HEK293 (cell line): ENCODE results near the gene MIS18BP1.

Experiments
- CTCF ChIA-PET: fragments of 350-600 bp; formaldehyde crosslinking; extraction: SDS; loops from one replicate; lab custom pipeline; 2021; ENCODE audit warnings: antibody characterized with exemption; lab: Yijun Ruan, JAX
- POLR2A ChIA-PET: fragments of 300-600 bp; formaldehyde crosslinking; extraction: SDS; loops from one replicate; lab custom pipeline; 2020; ENCODE audit warnings: antibody characterized with exemption, inconsistent platforms; lab: Yijun Ruan, JAX
- H3K27ac ChIP-seq: fragments of 200-500 bp; sonication (Bioruptor generic); 2 replicates; pipeline ENCODE4 v1.5.1; 2014; ENCODE audit warnings: low read depth, low read length, control low read depth, inconsistent platforms; ENCODE audit errors: extremely low read depth
- H3K36me3 ChIP-seq, 2 experiments: fragments of 200-500 bp in 1 of 2; sonication (Bioruptor generic) in 1 of 2; 1 replicate in 1 of 2; 2 replicates in 1 of 2; pipeline ENCODE4 v1.5.1; 2014 to 2017; ENCODE audit warnings: inconsistent platforms in 2 of 2, low read length in 2 of 2; ENCODE audit not compliant: control insufficient read depth in 2 of 2, insufficient read depth in 1 of 2
- H3K4me1 ChIP-seq: fragments of 200-500 bp; sonication (Bioruptor generic); 2 replicates; pipeline ENCODE4 v1.5.1; 2014; ENCODE audit warnings: mild to moderate bottlenecking, low read length, inconsistent platforms; ENCODE audit not compliant: control insufficient read depth, insufficient read depth
- H3K4me3 ChIP-seq: 2 replicates; pipeline ENCODE4 v1.5.1; 2011; ENCODE audit warnings: low read depth, mild to moderate bottlenecking, control low read depth, low read length, moderate library complexity
- H3K9me3 ChIP-seq: fragments of 200-500 bp; sonication (Bioruptor generic); 2 replicates; pipeline ENCODE4 v1.5.1; 2014; ENCODE audit warnings: low read depth, low read length, inconsistent platforms; ENCODE audit not compliant: control insufficient read depth, insufficient read depth
- AEBP2 ChIP-seq: fragments of 450-650 bp; formaldehyde crosslinking; IDR thresholded peaks from 2 replicates; pipeline ENCODE4 v1.5.1; 2016; ENCODE audit warnings: missing biosample characterization, missing genetic modification characterization, borderline replicate concordance
- EGR2 ChIP-seq: fragments of 450-650 bp; formaldehyde crosslinking; IDR thresholded peaks from 2 replicates; pipeline ENCODE4 v1.5.1; 2016; ENCODE audit warnings: low read depth, missing biosample characterization, missing genetic modification characterization
- GFI1B ChIP-seq: fragments of 450-650 bp; formaldehyde crosslinking; IDR thresholded peaks from 2 replicates; pipeline ENCODE4 v1.5.1; 2016; ENCODE audit warnings: missing biosample characterization, missing genetic modification characterization
- HOXA7 ChIP-seq: sonication (generic); formaldehyde crosslinking; IDR thresholded peaks from 2 replicates; pipeline ENCODE4 v1.8.1; 2022; ENCODE audit warnings: missing genetic modification reagents, borderline replicate concordance
- HOXD13 ChIP-seq: sonication (generic); formaldehyde crosslinking; IDR thresholded peaks from 2 replicates; pipeline ENCODE4 v1.8.0; 2022; ENCODE audit warnings: missing genetic modification reagents, borderline replicate concordance
- KLF1 ChIP-seq: fragments of 450-650 bp; formaldehyde crosslinking; IDR thresholded peaks from 2 replicates; pipeline ENCODE4 v1.5.1; 2016; ENCODE audit warnings: missing biosample characterization, missing genetic modification characterization
- OVOL3 ChIP-seq: fragments of 450-650 bp; formaldehyde crosslinking; IDR thresholded peaks from 2 replicates; pipeline ENCODE4 v1.5.1; 2016; ENCODE audit warnings: missing biosample characterization, missing genetic modification characterization
- PRDM4 ChIP-seq: fragments of 450-650 bp; formaldehyde crosslinking; IDR thresholded peaks from 2 replicates; pipeline ENCODE4 v1.5.1; 2017; ENCODE audit warnings: missing biosample characterization, missing genetic modification characterization
- RBAK ChIP-seq: fragments of 450-650 bp; formaldehyde crosslinking; IDR thresholded peaks from 2 replicates; pipeline ENCODE4 v1.5.1; 2016; ENCODE audit warnings: missing biosample characterization, missing genetic modification characterization
- SP2 ChIP-seq: fragments of 450-650 bp; formaldehyde crosslinking; IDR thresholded peaks from 2 replicates; pipeline ENCODE4 v1.5.1; 2016; ENCODE audit warnings: missing biosample characterization, missing genetic modification characterization
- ZBTB26 ChIP-seq: fragments of 450-650 bp; formaldehyde crosslinking; optimal IDR thresholded peaks from 2 replicates; pipeline ENCODE3; 2016; ENCODE audit warnings: missing biosample characterization, mild to moderate bottlenecking, missing genetic modification characterization
- ZBTB44 ChIP-seq: fragments of 450-650 bp; IDR thresholded peaks from 2 replicates; pipeline ENCODE4 v1.5.1; 2018; ENCODE audit warnings: missing biosample characterization, mild to moderate bottlenecking, missing genetic modification characterization
- ZFHX2 ChIP-seq: fragments of 450-650 bp; formaldehyde crosslinking; conservative IDR thresholded peaks from 2 replicates; pipeline ENCODE4 v1.5.1; 2016; ENCODE audit warnings: missing biosample characterization, missing genetic modification characterization
- ZNF112 ChIP-seq: fragments of 450-650 bp; formaldehyde crosslinking; IDR thresholded peaks from 2 replicates; pipeline ENCODE4 v1.5.0; 2017; ENCODE audit warnings: missing biosample characterization, missing genetic modification characterization
- ZNF140 ChIP-seq: fragments of 450-650 bp; formaldehyde crosslinking; IDR thresholded peaks from 2 replicates; pipeline ENCODE4 v1.5.1; 2016; ENCODE audit warnings: missing biosample characterization, missing genetic modification characterization
- ZNF174 ChIP-seq: fragments of 450-650 bp; formaldehyde crosslinking; IDR thresholded peaks from 2 replicates; pipeline ENCODE4 v1.5.0; 2017; ENCODE audit warnings: missing biosample characterization, mild to moderate bottlenecking, missing genetic modification characterization
- ZNF214 ChIP-seq: fragments of 450-650 bp; formaldehyde crosslinking; IDR thresholded peaks from 2 replicates; pipeline ENCODE4 v1.5.1; 2017; ENCODE audit warnings: missing biosample characterization, mild to moderate bottlenecking, missing genetic modification characterization, borderline replicate concordance
- ZNF239 ChIP-seq: fragments of 450-650 bp; formaldehyde crosslinking; IDR thresholded peaks from 2 replicates; pipeline ENCODE4 v1.5.1; 2016; ENCODE audit warnings: missing biosample characterization, missing genetic modification characterization
- ZNF26 ChIP-seq: fragments of 450-650 bp; formaldehyde crosslinking; IDR thresholded peaks from 2 replicates; pipeline ENCODE4 v1.5.1; 2016; ENCODE audit warnings: missing biosample characterization, missing genetic modification characterization
- ZNF324 ChIP-seq: fragments of 450-650 bp; formaldehyde crosslinking; IDR thresholded peaks from 2 replicates; pipeline ENCODE4 v1.5.1; 2016; ENCODE audit warnings: missing biosample characterization, missing genetic modification characterization
- ZNF391 ChIP-seq: fragments of 450-650 bp; formaldehyde crosslinking; IDR thresholded peaks from 2 replicates; pipeline ENCODE4 v1.5.1; 2016; ENCODE audit warnings: low read depth, missing biosample characterization, missing genetic modification characterization, borderline replicate concordance
- ZNF426 ChIP-seq: fragments of 450-650 bp; formaldehyde crosslinking; IDR thresholded peaks from 2 replicates; pipeline ENCODE4 v1.5.1; 2017; ENCODE audit warnings: missing biosample characterization, missing genetic modification characterization, mild to moderate bottlenecking, inconsistent platforms, moderate library complexity
- ZNF518A ChIP-seq: fragments of 450-650 bp; formaldehyde crosslinking; conservative IDR thresholded peaks from 2 replicates; pipeline ENCODE4 v1.5.1; 2016; ENCODE audit warnings: low read depth, missing biosample characterization, missing genetic modification characterization
- ZNF701 ChIP-seq: fragments of 450-650 bp; formaldehyde crosslinking; IDR thresholded peaks from 2 replicates; pipeline ENCODE4 v1.5.1; 2016; ENCODE audit warnings: missing biosample characterization, missing genetic modification characterization

The MIS18BP1 gene

GRCh38 chr14:45169906-45170305 lies 83.1 kb downstream of the MIS18BP1 start (continued):
- TF ChIP-seq ZNF239 (no peak), ZBTB26 (no peak), HOXA7 (CRISPR knock-in tag) (no peak), ZNF391 (tag by site-specific recombination) (no peak), ZNF112 (tag by site-specific recombination) (no peak), ZNF324 (no peak), HOXD13 (CRISPR knock-in tag) (no peak)

GRCh38 chr14:45156067-45156466 lies 96.9 kb downstream of the MIS18BP1 start:
- POLR2A ChIA-PET = no interaction called here
- no peak for TF ChIP-seq AEBP2
- no peak for TF ChIP-seq RBAK (tag by site-specific recombination)
- TF ChIP-seq ZNF214 (tag by site-specific recombination) = no peak
- TF ChIP-seq ZNF701 (tag by site-specific recombination) = no peak
- TF ChIP-seq ZNF140 (tag by site-specific recombination) = no peak
- no peak for TF ChIP-seq GFI1B (tag by site-specific recombination)
- TF ChIP-seq ZNF518A (tag by site-specific recombination) = no peak
- no peak for TF ChIP-seq ZFHX2
- no peak for TF ChIP-seq SP2 (tag by site-specific recombination)
- no peak for TF ChIP-seq ZNF174 (tag by site-specific recombination)
- no peak for TF ChIP-seq ZNF426 (tag by site-specific recombination)
- TF ChIP-seq ZBTB44 (tag by site-specific recombination) = no peak
- TF ChIP-seq KLF1 = no peak
- no peak for TF ChIP-seq ZNF26 (tag by site-specific recombination)
- no peak for TF ChIP-seq PRDM4
- no peak for TF ChIP-seq OVOL3 (tag by site-specific recombination)
- no peak for TF ChIP-seq EGR2

More at GRCh38 chr14:45156067-45156466, 96.9 kb downstream of the MIS18BP1 start:
- H3K36me3 ChIP-seq = peaks cover 12 to 29% of the 10 kb centered on the region in 2 experiments
- H3K4me3 ChIP-seq = no peak overlapping the region
- CTCF ChIA-PET = no interaction called here
- H3K9me3 ChIP-seq = no peaks in the 10 kb centered on the region
- H3K27ac ChIP-seq = no peak overlapping the region
- H3K4me1 ChIP-seq = no peaks in the 10 kb centered on the region
